ENCODE results near the gene SIX5.

DNA sequence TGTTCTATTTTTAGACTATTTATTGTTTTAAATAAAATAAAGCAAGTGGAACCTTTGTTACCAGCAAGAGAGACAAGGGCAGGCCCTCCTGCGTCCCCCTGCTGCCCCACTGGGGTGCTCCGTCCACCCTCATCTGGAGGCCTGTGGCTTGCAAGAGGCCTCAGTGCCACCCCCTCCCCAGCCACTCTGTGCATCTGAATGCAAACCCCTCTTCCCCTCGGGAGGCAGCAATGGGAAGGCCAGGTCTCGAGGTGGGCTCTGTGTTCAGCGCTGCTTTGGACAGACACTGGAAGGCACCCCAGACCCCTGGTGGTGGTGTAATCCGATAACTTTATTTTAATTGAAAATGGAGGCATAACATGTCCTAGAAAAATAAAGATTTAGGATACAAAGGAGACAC lies 4.6 kb downstream of the SIX5 start:
- TF ChIP-seq ATF1 (CRISPR knock-in tag; IDR thresholded peaks at IDR 0.05) (no peak), NR1H2 (CRISPR knock-in tag; IDR thresholded peaks at IDR 0.05) (no peak), NFYB (CRISPR knock-in tag; conservative IDR thresholded peaks at IDR 0.05; ENCODE audit: low read depth) (no peak), ZNF232 (CRISPR knock-in tag; IDR thresholded peaks at IDR 0.05) (no peak), ZNF138 (CRISPR knock-in tag; conservative IDR thresholded peaks at IDR 0.05) (no peak), RELA (CRISPR knock-in tag; IDR thresholded peaks at IDR 0.05; ENCODE audit: borderline replicate concordance) (no peak), ZNF423 (CRISPR knock-in tag; IDR thresholded peaks at IDR 0.05) (no peak)
- TF ChIP-seq, protein P1, sequence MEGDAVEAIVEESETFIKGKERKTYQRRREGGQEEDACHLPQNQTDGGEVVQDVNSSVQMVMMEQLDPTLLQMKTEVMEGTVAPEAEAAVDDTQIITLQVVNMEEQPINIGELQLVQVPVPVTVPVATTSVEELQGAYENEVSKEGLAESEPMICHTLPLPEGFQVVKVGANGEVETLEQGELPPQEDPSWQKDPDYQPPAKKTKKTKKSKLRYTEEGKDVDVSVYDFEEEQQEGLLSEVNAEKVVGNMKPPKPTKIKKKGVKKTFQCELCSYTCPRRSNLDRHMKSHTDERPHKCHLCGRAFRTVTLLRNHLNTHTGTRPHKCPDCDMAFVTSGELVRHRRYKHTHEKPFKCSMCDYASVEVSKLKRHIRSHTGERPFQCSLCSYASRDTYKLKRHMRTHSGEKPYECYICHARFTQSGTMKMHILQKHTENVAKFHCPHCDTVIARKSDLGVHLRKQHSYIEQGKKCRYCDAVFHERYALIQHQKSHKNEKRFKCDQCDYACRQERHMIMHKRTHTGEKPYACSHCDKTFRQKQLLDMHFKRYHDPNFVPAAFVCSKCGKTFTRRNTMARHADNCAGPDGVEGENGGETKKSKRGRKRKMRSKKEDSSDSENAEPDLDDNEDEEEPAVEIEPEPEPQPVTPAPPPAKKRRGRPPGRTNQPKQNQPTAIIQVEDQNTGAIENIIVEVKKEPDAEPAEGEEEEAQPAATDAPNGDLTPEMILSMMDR (IDR thresholded peaks at IDR 0.05): no peak
- TF ChIP-seq, protein P2, sequence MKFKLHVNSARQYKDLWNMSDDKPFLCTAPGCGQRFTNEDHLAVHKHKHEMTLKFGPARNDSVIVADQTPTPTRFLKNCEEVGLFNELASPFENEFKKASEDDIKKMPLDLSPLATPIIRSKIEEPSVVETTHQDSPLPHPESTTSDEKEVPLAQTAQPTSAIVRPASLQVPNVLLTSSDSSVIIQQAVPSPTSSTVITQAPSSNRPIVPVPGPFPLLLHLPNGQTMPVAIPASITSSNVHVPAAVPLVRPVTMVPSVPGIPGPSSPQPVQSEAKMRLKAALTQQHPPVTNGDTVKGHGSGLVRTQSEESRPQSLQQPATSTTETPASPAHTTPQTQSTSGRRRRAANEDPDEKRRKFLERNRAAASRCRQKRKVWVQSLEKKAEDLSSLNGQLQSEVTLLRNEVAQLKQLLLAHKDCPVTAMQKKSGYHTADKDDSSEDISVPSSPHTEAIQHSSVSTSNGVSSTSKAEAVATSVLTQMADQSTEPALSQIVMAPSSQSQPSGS (CRISPR knock-in tag; IDR thresholded peaks at IDR 0.05; ENCODE audit: borderline replicate concordance, low read depth): no peak
- TF ChIP-seq, protein P3, sequence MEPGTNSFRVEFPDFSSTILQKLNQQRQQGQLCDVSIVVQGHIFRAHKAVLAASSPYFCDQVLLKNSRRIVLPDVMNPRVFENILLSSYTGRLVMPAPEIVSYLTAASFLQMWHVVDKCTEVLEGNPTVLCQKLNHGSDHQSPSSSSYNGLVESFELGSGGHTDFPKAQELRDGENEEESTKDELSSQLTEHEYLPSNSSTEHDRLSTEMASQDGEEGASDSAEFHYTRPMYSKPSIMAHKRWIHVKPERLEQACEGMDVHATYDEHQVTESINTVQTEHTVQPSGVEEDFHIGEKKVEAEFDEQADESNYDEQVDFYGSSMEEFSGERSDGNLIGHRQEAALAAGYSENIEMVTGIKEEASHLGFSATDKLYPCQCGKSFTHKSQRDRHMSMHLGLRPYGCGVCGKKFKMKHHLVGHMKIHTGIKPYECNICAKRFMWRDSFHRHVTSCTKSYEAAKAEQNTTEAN (CRISPR knock-in tag; IDR thresholded peaks at IDR 0.05): no peak

All from WTC11 (cell line).